K562 (cell line): Measurements from ENCODE around the gene SLC6A20. TPM values are rescaled to one million over a fixed set of nuclear protein-coding genes. Genes with fewer than 3 reads are reported as not detected.

ENCODE experiments used
- ATAC-seq: fragments of 200-7000 bp; cut with Tn5 transposase; 3 replicates; pipeline ENCODE4 v1.9.1; 2020; ENCODE audit warnings: moderate library complexity
- BruUV-seq: library from RNA; stranded (reverse); fragments of 400-500 nt; replicated peaks from 2 replicates; lab custom pipeline; 2021; lab: Mats Ljungman, UMichigan
- CTCF ChIA-PET: fragments of 300-600 bp; formaldehyde crosslinking; extraction: SDS; loops from one replicate; lab custom pipeline; 2021; ENCODE audit warnings: low intra/inter-chr PET ratio; lab: Yijun Ruan, JAX
- POLR2A ChIA-PET: fragments of 300-600, 350-650 bp; sonication (Branson Sonifier 250); formaldehyde crosslinking; extraction: SDS; loops from one replicate; lab custom pipeline; 2021; ENCODE audit warnings: antibody characterized with exemption, inconsistent platforms; lab: Yijun Ruan, JAX
- DNase-seq, 4 experiments: peaks; one replicate each; pipeline versions ENCODE4 v3.0.0 to v3.0.0-alpha.2; 2011 to 2018; ENCODE audit warnings: low spot score in 3 of 4, mixed read lengths in 3 of 4; ENCODE audit errors: extremely low read depth in 1 of 4
- FAIRE-seq: peaks from 2 replicates; lab custom pipeline; 2011; peaks lifted over from hg19 to GRCh38; lab: Jason Lieb, UNC
- H2AFZ ChIP-seq: 2 replicates; pipeline ENCODE4 v1.6.0; 2011; ENCODE audit warnings: low read depth, low read length, control low read depth, inconsistent platforms
- H3K27ac ChIP-seq: fragments of 200-600 bp; 3 replicates; pipeline ENCODE4 v1.8.0; 2011; ENCODE audit warnings: low read depth, mild to moderate bottlenecking, control low read depth, inconsistent platforms, low read length, moderate library complexity, mixed read lengths; ENCODE audit errors: extremely low read depth
- H3K27me3 ChIP-seq, 2 experiments: fragments of 300-600 bp in 1 of 2; 2 replicates in 1 of 2; 3 replicates in 1 of 2; pipeline versions ENCODE4 v1.6.0 to v1.8.0; 2011; ENCODE audit warnings: inconsistent platforms in 2 of 2, low read length in 2 of 2, mild to moderate bottlenecking in 1 of 2, mixed read lengths in 1 of 2, moderate library complexity in 1 of 2; ENCODE audit not compliant: control insufficient read depth in 2 of 2, insufficient read depth in 2 of 2
- H3K36me3 ChIP-seq: fragments of 300-600 bp; 3 replicates; pipeline ENCODE4 v1.8.0; 2011; ENCODE audit warnings: mild to moderate bottlenecking, low read length, inconsistent platforms; ENCODE audit not compliant: control insufficient read depth, insufficient read depth
- H3K4me1 ChIP-seq, 2 experiments: fragments of 200-600 bp in 1 of 2; replicated peaks in 1 of 2; 2 replicates in 1 of 2; 3 replicates in 1 of 2; pipeline versions ENCODE4 v1.5.1 to v1.8.0; 2011; ENCODE audit warnings: inconsistent platforms in 2 of 2, low read length in 2 of 2, mild to moderate bottlenecking in 1 of 2, mixed read lengths in 1 of 2, moderate library complexity in 1 of 2; ENCODE audit not compliant: control insufficient read depth in 2 of 2, insufficient read depth in 2 of 2
- H3K4me2 ChIP-seq: 2 replicates; pipeline ENCODE4 v1.6.1; 2011; ENCODE audit warnings: low read length, control low read depth, inconsistent platforms, mixed read lengths; ENCODE audit not compliant: insufficient read depth
- H3K4me3 ChIP-seq: fragments of 200-600 bp; sonication (generic), shearing (Covaris generic); 2 replicates; pipeline ENCODE4 v1.5.1; 2016; ENCODE audit warnings: control low read depth, inconsistent platforms
- H3K79me2 ChIP-seq: fragments of 200-600 bp; 3 replicates; pipeline ENCODE4 v1.8.0; 2011; ENCODE audit warnings: low read length, inconsistent platforms; ENCODE audit not compliant: control insufficient read depth, insufficient read depth
- H3K9ac ChIP-seq, 2 experiments: 2 replicates each; pipeline versions ENCODE4 v1.6.0 to v1.6.1; 2011; ENCODE audit warnings: low read depth in 2 of 2, low read length in 2 of 2, control low read depth in 1 of 2, inconsistent platforms in 1 of 2, mild to moderate bottlenecking in 1 of 2, mixed read lengths in 1 of 2; ENCODE audit not compliant: insufficient read depth in 1 of 2
- H3K9me1 ChIP-seq: one replicate; pipeline ENCODE4 v1.6.0; 2011; ENCODE audit warnings: inconsistent platforms, mild to moderate bottlenecking, low read length, moderate library complexity; ENCODE audit not compliant: control insufficient read depth, insufficient read depth
- H3K9me3 ChIP-seq: replicated peaks from 2 replicates; pipeline ENCODE4 v1.5.1; 2011; ENCODE audit warnings: low read depth, low read length, inconsistent platforms; ENCODE audit not compliant: control insufficient read depth, insufficient read depth
- H4K20me1 ChIP-seq: replicated peaks from 2 replicates; pipeline ENCODE4 v1.6.1; 2011; ENCODE audit warnings: low read length, inconsistent platforms, mixed read lengths; ENCODE audit not compliant: control insufficient read depth, insufficient read depth
- EGR1 ChIP-seq: fragments of 450-650 bp; conservative IDR thresholded peaks from 2 replicates; pipeline ENCODE4 v1.6.1; 2017; ENCODE audit warnings: mild to moderate bottlenecking
- FOXA1 ChIP-seq: fragments of 450-650 bp; IDR thresholded peaks from 2 replicates; pipeline ENCODE4 v1.6.1; 2016; ENCODE audit warnings: mild to moderate bottlenecking, borderline replicate concordance
- KDM5B ChIP-seq: fragments of 200-600 bp; sonication (generic); IDR thresholded peaks from 2 replicates; pipeline ENCODE4 v1.6.1; 2012; ENCODE audit warnings: low read depth, mild to moderate bottlenecking, moderate library complexity, low read length, control low read depth, inconsistent platforms; ENCODE audit not compliant: insufficient replicate concordance
- MAFG ChIP-seq: fragments of 450-650 bp; conservative IDR thresholded peaks from 2 replicates; pipeline ENCODE4 v1.6.1; 2016; ENCODE audit warnings: missing genetic modification characterization, missing compliant biosample characterization
- SRSF9 ChIP-seq: fragments of 200-400 bp; formaldehyde crosslinking; IDR thresholded peaks from 2 replicates; pipeline ENCODE4 v1.6.1; 2017; ENCODE audit warnings: low read depth, low read length, borderline replicate concordance
- TCF7L2 ChIP-seq: fragments of 150-350 bp; IDR thresholded peaks from 2 replicates; pipeline ENCODE4 v1.6.1; 2016; ENCODE audit warnings: low read depth, mild to moderate bottlenecking, low read length, moderate library complexity
- WGBS: fragments of 100-300 bp; shearing (Covaris generic); methylation state at CpG from one replicate; pipeline ENCODE4 v1.1.6; 2016; ENCODE audit warnings: low coverage, mixed read lengths; ENCODE audit not compliant: insufficient coverage; ENCODE audit errors: missing lambda C conversion rate; 5-methylcytosine and 5-hydroxymethylcytosine counted together
- in situ Hi-C: fragments of 300-500 bp; cut with MboI; formaldehyde crosslinking; loops from 4 replicates; pipeline ENCODE4 v1.15.0; 2018; ENCODE audit warnings: inconsistent platforms, mixed read lengths
- intact Hi-C: fragments of 100-400 bp; cut with micrococcal nuclease; formaldehyde crosslinking; loops from 2 replicates; pipeline ENCODE4 v1.14.2; 2022
- polyA plus RNA-seq, 8 experiments: library from polyadenylated mRNA; depleted of rRNA in 4 of 8; stranded (reverse) in 5 of 8; unstranded in 3 of 8; fragments of >200 nt; fragmentation: Nextera tagmentation in 2 of 8; fragmentation: Illumina TruSeq in 1 of 8; extraction: Ambion mirVana in 2 of 8; extraction: Trizol in 1 of 8; gene quantifications; 2 replicates each; pipeline versions ENCODE4 v1.2.1 to v1.2.3, GENCODE V29; 2011 to 2014; ENCODE audit warnings: inconsistent platforms in 1 of 8, missing spikeins in 1 of 8
- total RNA-seq, 7 experiments: library from RNA; depleted of rRNA in 6 of 7; stranded (reverse); fragments of >200 nt in 6 of 7; fragmentation: Illumina TruSeq in 2 of 7; extraction: Trizol in 2 of 7; gene quantifications; 2 replicates each; pipeline versions ENCODE4 v1.2.1 to v1.2.3, GENCODE V29; 2011 to 2021; ENCODE audit warnings: low replicate concordance in 1 of 7
- TF ChIP-seq, protein P1 (sequence below): fragments of 450-650 bp; IDR thresholded peaks from 2 replicates; pipeline ENCODE4 v1.6.1; 2016; ENCODE audit warnings: borderline replicate concordance
- TF ChIP-seq, protein P2 (sequence below), 2 experiments: fragments of 450-650 bp in 1 of 2; sonication (generic) in 1 of 2; formaldehyde crosslinking in 1 of 2; IDR thresholded peaks in 1 of 2; conservative IDR thresholded peaks in 1 of 2; 2 replicates each; pipeline versions ENCODE4 v1.6.1 to v1.8.1; 2016 to 2023; ENCODE audit warnings: mild to moderate bottlenecking in 2 of 2, moderate library complexity in 2 of 2, inconsistent platforms in 1 of 2, missing genetic modification reagents in 1 of 2

SLC6A20 gene
- total and polyA plus RNA-seq, 9 of the 15 experiments (the other 6 are each of a cell fraction or from before 2014, with no cell fraction given): not detected

DNA sequence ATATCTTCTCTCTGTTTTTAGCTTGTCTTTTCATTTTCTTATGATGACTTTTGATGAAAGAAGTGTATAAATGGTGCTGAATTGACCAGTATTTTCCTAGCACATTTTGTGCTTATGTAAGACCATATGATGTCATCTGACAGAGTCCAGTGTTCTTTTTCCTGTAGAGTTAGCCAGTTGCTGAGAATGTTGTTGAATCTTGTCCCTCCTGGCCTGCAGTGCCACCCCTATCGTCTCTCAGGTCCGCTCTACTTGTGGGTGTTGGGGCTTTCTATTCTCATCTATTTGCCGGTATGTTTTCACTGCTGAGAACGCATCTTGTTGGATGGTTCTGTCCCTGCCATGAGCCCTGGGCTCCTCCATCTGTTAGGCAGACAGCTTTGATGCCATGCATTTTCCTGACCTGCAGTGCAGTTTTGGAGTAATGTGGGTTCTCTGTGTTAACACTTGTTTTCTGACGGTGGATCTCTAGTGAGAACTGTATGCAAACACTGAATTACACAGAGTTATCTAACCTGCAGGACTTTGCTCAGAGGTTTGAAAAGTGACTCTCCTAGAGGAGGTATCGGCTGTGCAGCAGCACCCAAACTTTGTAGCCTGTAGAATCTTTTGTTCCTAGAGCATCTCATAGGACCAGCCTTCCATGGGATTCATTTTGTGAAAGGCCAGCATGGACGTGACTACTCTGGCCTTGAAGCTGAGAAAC lies 44.6 kb downstream of the SLC6A20 start:
- H3K4me1 ChIP-seq: no peaks in the 10 kb centered on the region; a peak in 1 of 5 replicates
- no peaks in the 10 kb centered on the region for H3K9me1 ChIP-seq
- TF ChIP-seq FOXA1 (no peak), EGR1 (no peak), SRSF9 (no peak), MAFG (tag) (no peak), TCF7L2 (no peak), KDM5B (no peak)
- TF ChIP-seq, protein P1, sequence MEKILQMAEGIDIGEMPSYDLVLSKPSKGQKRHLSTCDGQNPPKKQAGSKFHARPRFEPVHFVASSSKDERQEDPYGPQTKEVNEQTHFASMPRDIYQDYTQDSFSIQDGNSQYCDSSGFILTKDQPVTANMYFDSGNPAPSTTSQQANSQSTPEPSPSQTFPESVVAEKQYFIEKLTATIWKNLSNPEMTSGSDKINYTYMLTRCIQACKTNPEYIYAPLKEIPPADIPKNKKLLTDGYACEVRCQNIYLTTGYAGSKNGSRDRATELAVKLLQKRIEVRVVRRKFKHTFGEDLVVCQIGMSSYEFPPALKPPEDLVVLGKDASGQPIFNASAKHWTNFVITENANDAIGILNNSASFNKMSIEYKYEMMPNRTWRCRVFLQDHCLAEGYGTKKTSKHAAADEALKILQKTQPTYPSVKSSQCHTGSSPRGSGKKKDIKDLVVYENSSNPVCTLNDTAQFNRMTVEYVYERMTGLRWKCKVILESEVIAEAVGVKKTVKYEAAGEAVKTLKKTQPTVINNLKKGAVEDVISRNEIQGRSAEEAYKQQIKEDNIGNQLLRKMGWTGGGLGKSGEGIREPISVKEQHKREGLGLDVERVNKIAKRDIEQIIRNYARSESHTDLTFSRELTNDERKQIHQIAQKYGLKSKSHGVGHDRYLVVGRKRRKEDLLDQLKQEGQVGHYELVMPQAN: no peak
- TF ChIP-seq, protein P2, sequence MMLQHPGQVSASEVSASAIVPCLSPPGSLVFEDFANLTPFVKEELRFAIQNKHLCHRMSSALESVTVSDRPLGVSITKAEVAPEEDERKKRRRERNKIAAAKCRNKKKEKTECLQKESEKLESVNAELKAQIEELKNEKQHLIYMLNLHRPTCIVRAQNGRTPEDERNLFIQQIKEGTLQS (IDR thresholded peaks at IDR 0.05): 0 out of 2 replicates have a peak, but pooled peaks have one; percentile 7
- TF ChIP-seq, protein P2 (CRISPR knock-in tag; conservative IDR thresholded peaks at IDR 0.05): no peak
- no peak overlapping the region for H3K4me3 ChIP-seq
- H3K79me2 ChIP-seq: no peaks in the 10 kb centered on the region
- no peaks in the 10 kb centered on the region for H4K20me1 ChIP-seq
- intact Hi-C loops (no loop called here), in situ Hi-C loops (loop anchor here (5.0 to 10.0 kb wide), 2 partner anchors 181 to 323 kb away; no protein-coding TSS in a partner anchor)
- CTCF ChIA-PET: no interaction called here
- peaks cover 18 to 34% of the 10 kb centered on the region in 2 experiments for H3K27me3 ChIP-seq
- no peak for FAIRE-seq
- H3K9ac ChIP-seq: no peak overlapping the region
- WGBS: 16% methylated on average over 7 of the region's 7 CpGs
- DNase-seq: no peak
- no peaks in the 10 kb centered on the region for H3K9me3 ChIP-seq
- no peak for ATAC-seq
- POLR2A ChIA-PET: no interaction called here
- no TSS peak for BruUV-seq
- H3K27ac ChIP-seq: no peak overlapping the region
- H2AFZ ChIP-seq: no peak overlapping the region
- H3K4me2 ChIP-seq: no peak overlapping the region
- no peaks in the 10 kb centered on the region for H3K36me3 ChIP-seq
